AG09319 (cell line): Measurements from ENCODE around the gene GNG14.

Source experiments
- DNase-seq: peaks from one replicate; pipeline ENCODE4 v3.0.0-alpha.2; 2010; ENCODE audit warnings: low read depth; ENCODE audit errors: extremely low read depth
- CTCF ChIP-seq: IDR thresholded peaks from 2 replicates; pipeline ENCODE4 v1.5.1; 2011; ENCODE audit warnings: low read depth, mild to moderate bottlenecking, inconsistent platforms, low read length, moderate library complexity

The GNG14 gene

GRCh38 chr19:12657966-12658365 is 29.8 kb upstream of the GNG14 start:
- no peak for TF ChIP-seq CTCF
- no peak for DNase-seq

GRCh38 chr19:12660980-12661379 is 26.8 kb upstream of the GNG14 start:
- TF ChIP-seq CTCF: no peak
- no peak for DNase-seq

- no peak for TF ChIP-seq CTCF
- DNase-seq: no peak
Observed at GRCh38 chr19:12664406-12665280, 23.2 kb upstream of the GNG14 start.

- TF ChIP-seq CTCF: no peak
- no peak for DNase-seq
Observed at GRCh38 chr19:12665281-12665573, 22.6 kb upstream of the GNG14 start.

GRCh38 chr19:12665671-12666264 is 22.0 kb upstream of the GNG14 start:
- TF ChIP-seq CTCF: no peak
- no peak for DNase-seq

GRCh38 chr19:12666265-12667048 is 21.3 kb upstream of the GNG14 start, which contains the start of the genes MAN2B1 and WDR83:
TSS of gene MAN2B1 (minus strand) at chr19:12666742. CDS start at chr19:12666701, 41 bp downstream.
TSS of gene WDR83 (plus strand) at chr19:12666807. CDS start at chr19:12669791, 2,984 bp downstream.
- peak; percentile 12 for DNase-seq
- no peak for TF ChIP-seq CTCF
